ENCODE data around the gene TNFSF15. TPM values are rescaled to one million over a fixed set of nuclear protein-coding genes. Genes with fewer than 3 reads are reported as not detected.

The TNFSF15 gene
- total and polyA plus RNA-seq, 8 donors, result 0.31 to 12.3 (median 2.4) TPM

- WGBS, 5 donors, result 53 to 81% (median 60%) methylated on average over 5 of the region's 5 CpGs
- no peak for TF ChIP-seq POLR2A (IDR thresholded peaks at IDR 0.05)
- no peak for TF ChIP-seq EP300 (IDR thresholded peaks at IDR 0.05)
- no peak for TF ChIP-seq POLR2AphosphoS5 (IDR thresholded peaks at IDR 0.05)
- no peak for TF ChIP-seq CTCF (IDR thresholded peaks at IDR 0.05)
- no peaks in the 10 kb centered on the region for H3K27me3 ChIP-seq
- DNase-seq, result no peak
- no peaks in the 10 kb centered on the region for H3K9me3 ChIP-seq
- H3K27ac ChIP-seq, result no peak overlapping the region
- no peak overlapping the region for H3K4me3 ChIP-seq
- intact Hi-C loops (cut with DNase I; ENCODE audit: low total_unique reads), result no loop called here
- peaks cover 7 to 19% (median 16%) of the 10 kb centered on the region in 4 donors for H3K4me1 ChIP-seq
- no peaks in the 10 kb centered on the region for H3K36me3 ChIP-seq
Observed at GRCh38 chr9:114799441-114799840, 6.4 kb downstream of the TNFSF15 start.

GRCh38 chr9:114798780-114799427, 6.9 kb downstream of the TNFSF15 start:
- H3K4me3 ChIP-seq, result no peak overlapping the region
- no peaks in the 10 kb centered on the region for H3K27me3 ChIP-seq
- intact Hi-C loops (cut with DNase I; ENCODE audit: low total_unique reads), result no loop called here
- no peak overlapping the region for H3K27ac ChIP-seq
- no peaks in the 10 kb centered on the region for H3K9me3 ChIP-seq
- no peaks in the 10 kb centered on the region for H3K36me3 ChIP-seq
- peaks cover 2 to 13% (median 11%) of the 10 kb centered on the region in 4 donors for H3K4me1 ChIP-seq
- no peak for DNase-seq
- no peak for TF ChIP-seq CTCF (IDR thresholded peaks at IDR 0.05)
- TF ChIP-seq POLR2AphosphoS5 (IDR thresholded peaks at IDR 0.05), result no peak
- no peak for TF ChIP-seq EP300 (IDR thresholded peaks at IDR 0.05)
- no peak for TF ChIP-seq POLR2A (IDR thresholded peaks at IDR 0.05)
- 53 to 69% (median 66%) methylated on average over 2 of the region's 2 CpGs for WGBS, 5 donors

- WGBS, 5 donors, result 79 to 96% (median 91%) methylated on average over 1 of the region's 1 CpG
- no peak for DNase-seq
- H3K4me3 ChIP-seq, result no peak overlapping the region
- H3K9me3 ChIP-seq, result no peaks in the 10 kb centered on the region
- intact Hi-C loops (cut with DNase I; ENCODE audit: low total_unique reads), result no loop called here
- no peaks in the 10 kb centered on the region for H3K27me3 ChIP-seq
- TF ChIP-seq EP300 (IDR thresholded peaks at IDR 0.05) (no peak), POLR2AphosphoS5 (IDR thresholded peaks at IDR 0.05) (no peak), CTCF (IDR thresholded peaks at IDR 0.05) (no peak), POLR2A (IDR thresholded peaks at IDR 0.05) (no peak)
- no peak overlapping the region for H3K27ac ChIP-seq
- H3K4me1 ChIP-seq, result peaks cover 0 to 6% (median 3%) of the 10 kb centered on the region in 4 donors
- H3K36me3 ChIP-seq, result no peaks in the 10 kb centered on the region
Observed at GRCh38 chr9:114798101-114798500, 7.7 kb downstream of the TNFSF15 start.

GRCh38 chr9:114792396-114792795, 13.4 kb downstream of the TNFSF15 start:
- Histone ChIP-seq H3K27ac (no peak overlapping the region), H3K9me3 (no peaks in the 10 kb centered on the region), H3K4me3 (no peak overlapping the region), H3K36me3 (peaks cover 0 to 28% (median 2%) of the 10 kb centered on the region in 4 donors), H3K27me3 (no peaks in the 10 kb centered on the region), H3K4me1 (no peaks in the 10 kb centered on the region)
- no peak for DNase-seq
- no peak for TF ChIP-seq POLR2A (IDR thresholded peaks at IDR 0.05)
- no peak for TF ChIP-seq CTCF (IDR thresholded peaks at IDR 0.05)
- TF ChIP-seq POLR2AphosphoS5 (IDR thresholded peaks at IDR 0.05), result no peak
- no peak for TF ChIP-seq EP300 (IDR thresholded peaks at IDR 0.05)
- 92 to 98% (median 94%) methylated on average over 4 of the region's 4 CpGs for WGBS, 5 donors
- intact Hi-C loops (cut with DNase I; ENCODE audit: low total_unique reads), result no loop called here
